NCI-H1048 (cell line): ENCODE data around the gene ZFR2.
"Not testable (repeated sequence)": the region's sequence is repeated elsewhere in the genome, so short reads cannot be mapped to it uniquely, and the experiment has no call there.

Experiments
- DNase-seq: peaks from one replicate; lab custom pipeline; 2025; lab: John Stamatoyannopoulos, UW

ZFR2 gene

GRCh38 chr19:3770136-3770999, 98.5 kb downstream of the ZFR2 start:
- no peak for DNase-seq

GRCh38 chr19:3769494-3769893, 99.3 kb downstream of the ZFR2 start:
- DNase-seq, result no peak

DNA sequence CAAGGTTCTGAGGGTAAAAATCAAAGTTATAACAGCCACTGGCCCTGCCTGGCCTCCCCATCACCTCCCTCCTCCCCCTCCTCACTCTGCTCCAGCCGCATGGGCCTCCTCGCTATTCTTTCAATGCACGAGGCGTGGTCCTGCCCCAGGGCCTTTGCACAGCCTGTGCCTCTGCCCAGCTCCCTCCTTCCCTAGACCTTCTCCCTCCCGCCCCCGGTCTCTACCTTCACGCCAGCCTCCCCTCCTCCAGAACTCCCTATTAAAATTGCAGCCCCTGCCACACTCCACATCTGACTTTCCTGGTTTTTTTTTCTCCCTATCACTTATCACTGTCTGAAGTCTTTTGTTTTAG, 100.1 kb downstream of the ZFR2 start:
- no peak for DNase-seq

GRCh38 chr19:3768015-3768747, 100.7 kb downstream of the ZFR2 start:
- DNase-seq, result no peak

GRCh38 chr19:3767050-3767449, 101.8 kb downstream of the ZFR2 start:
- DNase-seq, result no peak

GRCh38 chr19:3766520-3766919, 102.3 kb downstream of the ZFR2 start:
- DNase-seq, result no peak

GRCh38 chr19:3765757-3766156, 103.1 kb downstream of the ZFR2 start:
- DNase-seq, result not testable (repeated sequence)

- no peak for DNase-seq
Measured at GRCh38 chr19:3765121-3765520, 103.7 kb downstream of the ZFR2 start.

- peak; percentile 95 for DNase-seq
Measured at GRCh38 chr19:3762501-3763459, 106.1 kb downstream of the ZFR2 start, which contains the start of gene MRPL54. Gene MRPL54, plus strand, starts transcription at chr19:3762682. Its CDS starts 19 bp downstream, at chr19:3762701.

DNA sequence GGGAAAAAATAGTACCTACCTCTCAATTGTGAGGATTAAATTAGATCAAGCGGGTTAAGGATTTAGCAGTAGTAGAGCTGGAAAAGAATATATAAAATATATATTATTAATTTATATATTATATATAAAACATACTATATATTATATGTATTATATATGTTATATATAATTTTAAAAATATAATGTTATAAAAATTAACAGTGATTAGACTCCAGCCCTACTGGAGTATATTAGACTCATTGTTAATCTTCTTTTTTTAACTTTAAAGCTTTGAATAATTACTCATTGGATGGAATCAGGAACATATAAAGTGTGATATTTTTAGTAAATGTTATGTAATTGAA, 106.7 kb downstream of the ZFR2 start:
- no peak for DNase-seq

- DNase-seq, result peak; percentile 62
Measured at GRCh38 chr19:3761382-3762129, 107.3 kb downstream of the ZFR2 start, which contains the start of gene APBA3. Gene APBA3, minus strand, starts transcription at chr19:3761692. Its CDS starts 1,428 bp downstream, at chr19:3760264.

DNA sequence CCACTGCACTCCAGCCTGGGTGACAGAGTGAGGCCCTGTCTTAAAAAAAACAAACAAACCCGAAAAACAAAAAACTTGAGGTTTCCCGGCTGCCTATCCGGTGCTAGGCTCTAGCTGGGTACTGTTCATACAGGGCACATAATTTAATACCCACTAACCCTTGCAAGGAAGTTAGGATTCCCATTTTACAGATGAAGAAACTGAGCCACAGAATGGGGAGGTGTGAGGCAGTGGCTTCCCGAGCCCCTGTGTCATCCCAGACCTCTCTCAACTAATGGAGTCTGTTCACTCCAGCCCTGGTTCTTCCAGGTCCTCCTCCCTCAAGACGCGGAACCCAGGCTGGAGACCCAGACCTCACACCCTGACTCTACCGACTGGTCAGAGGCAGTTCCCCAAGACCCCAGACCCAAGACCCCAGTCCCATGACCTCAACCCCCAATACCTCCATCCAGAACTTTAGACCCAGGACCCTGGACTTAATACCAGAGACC, 107.9 kb downstream of the ZFR2 start:
- DNase-seq, result no peak

- DNase-seq, result no peak
Measured at GRCh38 chr19:3759482-3760254, 109.2 kb downstream of the ZFR2 start.

DNA sequence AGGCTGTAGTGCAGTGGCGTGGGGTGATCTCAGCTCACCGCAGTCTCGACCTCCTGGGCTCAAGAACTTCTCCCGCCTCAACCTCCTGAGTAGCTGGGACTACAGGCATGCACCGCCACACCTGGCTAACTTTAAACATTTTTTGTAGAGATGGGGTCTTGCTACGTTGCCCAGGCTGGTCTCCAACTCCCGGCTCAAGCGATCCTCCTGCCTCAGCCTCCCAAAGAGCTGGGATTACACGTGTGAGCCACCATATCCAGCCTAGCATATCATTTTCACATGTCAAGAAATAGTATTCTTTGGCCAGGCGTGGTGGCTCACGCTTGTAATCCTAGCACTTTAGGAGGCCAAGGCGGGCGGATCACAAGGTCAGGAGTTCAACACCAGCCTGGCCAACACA, 110.5 kb downstream of the ZFR2 start:
- not testable (repeated sequence) for DNase-seq

DNA sequence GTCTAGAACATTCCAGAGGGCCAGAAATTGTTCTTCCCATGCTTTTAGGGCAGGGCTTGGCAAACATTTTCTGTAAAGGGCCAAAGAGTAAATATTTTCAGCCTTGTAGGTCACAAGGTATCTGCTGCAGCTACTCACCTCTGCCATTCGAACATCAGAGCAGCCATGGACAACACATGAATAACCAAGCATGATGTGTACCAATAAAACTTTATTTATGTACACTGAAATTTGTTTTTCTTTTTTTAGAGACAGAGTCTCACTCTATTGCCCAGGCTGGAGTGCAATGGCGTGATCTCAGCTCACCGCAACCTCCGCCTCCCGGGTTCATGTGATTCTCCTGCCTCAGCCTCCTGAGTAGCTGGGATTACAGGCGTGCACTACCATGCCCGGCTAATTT, 111.1 kb downstream of the ZFR2 start:
- DNase-seq, result not testable (repeated sequence)
